HepG2 (cell line): ENCODE data around the gene VSTM4. TPM values are rescaled to one million over a fixed set of nuclear protein-coding genes. Genes with fewer than 3 reads are reported as not detected.

ENCODE experiments used
- ATAC-seq: fragments of 200-7000 bp; cut with Tn5 transposase; 3 replicates; pipeline ENCODE4 v1.9.1; 2020; ENCODE audit warnings: mild to moderate bottlenecking, moderate library complexity
- BruUV-seq: library from RNA; stranded (reverse); fragments of 400-500 nt; replicated peaks from 2 replicates; lab custom pipeline; 2021; lab: Mats Ljungman, UMichigan
- CTCF ChIA-PET: fragments of 300-600 bp; formaldehyde crosslinking; extraction: SDS; loops from one replicate; lab custom pipeline; 2021; ENCODE audit warnings: low total read pairs, inconsistent platforms, low intra/inter-chr PET ratio; lab: Yijun Ruan, JAX
- POLR2A ChIA-PET: fragments of 350-600 bp; sonication (Branson Sonifier 250); formaldehyde crosslinking; loops from one replicate; lab custom pipeline; 2020; ENCODE audit warnings: antibody characterized with exemption, inconsistent platforms; lab: Yijun Ruan, JAX
- DNase-seq: peaks from one replicate; pipeline ENCODE4 v3.0.0-alpha.2; 2015; ENCODE audit warnings: low spot score
- FAIRE-seq: peaks from 3 replicates; lab custom pipeline; 2011; peaks lifted over from hg19 to GRCh38; lab: Jason Lieb, UNC
- H2AFZ ChIP-seq: one replicate; pipeline ENCODE4 v1.6.1; 2011; ENCODE audit warnings: low read length, inconsistent platforms
- H3K27ac ChIP-seq: fragments of 300-600 bp; 3 replicates; pipeline ENCODE4 v1.8.0; 2011; ENCODE audit warnings: mixed run types, mild to moderate bottlenecking, mixed read lengths, low read length, inconsistent platforms; ENCODE audit not compliant: insufficient read depth; ENCODE audit errors: extremely low read length
- H3K27me3 ChIP-seq, 2 experiments: fragments of 200-600 bp in 1 of 2; 2 replicates in 1 of 2; 3 replicates in 1 of 2; pipeline versions ENCODE4 v1.6.0 to v1.8.0; 2011; ENCODE audit warnings: low read length in 2 of 2, mild to moderate bottlenecking in 2 of 2, moderate library complexity in 2 of 2, inconsistent platforms in 1 of 2; ENCODE audit not compliant: insufficient read depth in 2 of 2, control insufficient read depth in 1 of 2
- H3K36me3 ChIP-seq, 2 experiments: fragments of 200-600 bp in 1 of 2; replicated peaks in 1 of 2; 2 replicates in 1 of 2; 3 replicates in 1 of 2; pipeline versions ENCODE4 v1.5.1 to v1.8.0; 2011; ENCODE audit warnings: low read length in 2 of 2, inconsistent platforms in 1 of 2; ENCODE audit not compliant: insufficient read depth in 2 of 2, control insufficient read depth in 1 of 2
- H3K4me1 ChIP-seq: 2 replicates; pipeline ENCODE4 v1.5.1; 2012; ENCODE audit warnings: low read length, inconsistent platforms; ENCODE audit not compliant: insufficient read depth
- H3K4me2 ChIP-seq: 2 replicates; pipeline ENCODE4 v1.6.0; 2011; ENCODE audit warnings: low read depth, low read length, inconsistent platforms
- H3K4me3 ChIP-seq, 3 experiments: fragments of 200-600 bp in 1 of 3; sonication (generic), shearing (Covaris generic) in 1 of 3; replicated peaks in 1 of 3; 2 replicates each; pipeline ENCODE4 v1.5.1; 2011 to 2016; ENCODE audit warnings: low read length in 3 of 3, inconsistent platforms in 2 of 3, low read depth in 2 of 3, mild to moderate bottlenecking in 2 of 3, control low read depth in 1 of 3, mixed read lengths in 1 of 3; ENCODE audit not compliant: insufficient read depth in 1 of 3
- H3K79me2 ChIP-seq: one replicate; pipeline ENCODE4 v1.6.1; 2011; ENCODE audit warnings: low read length, inconsistent platforms; ENCODE audit not compliant: insufficient read depth
- H3K9ac ChIP-seq: 2 replicates; pipeline ENCODE4 v1.6.0; 2011; ENCODE audit warnings: mild to moderate bottlenecking, low read depth, low read length, inconsistent platforms; ENCODE audit not compliant: insufficient read depth
- H3K9me3 ChIP-seq: 2 replicates; pipeline ENCODE4 v1.5.1; 2012; ENCODE audit warnings: mild to moderate bottlenecking, low read length
- H4K20me1 ChIP-seq: 2 replicates; pipeline ENCODE4 v1.6.0; 2011; ENCODE audit warnings: inconsistent platforms, mild to moderate bottlenecking, low read length, moderate library complexity; ENCODE audit not compliant: insufficient read depth
- CCDC6 ChIP-seq: sonication (generic); formaldehyde crosslinking; IDR thresholded peaks from 2 replicates; pipeline ENCODE4 v1.8.1; 2022; ENCODE audit warnings: mild to moderate bottlenecking, missing genetic modification reagents, moderate library complexity
- CHD4 ChIP-seq: fragments of 200-600 bp; sonication (generic); IDR thresholded peaks from 2 replicates; pipeline ENCODE4 v1.7.0; 2017; ENCODE audit warnings: mild to moderate bottlenecking, low read length, borderline replicate concordance
- HNRNPLL ChIP-seq: fragments of 200-400 bp; formaldehyde crosslinking; IDR thresholded peaks from 2 replicates; pipeline ENCODE4 v1.6.1; 2017; ENCODE audit warnings: mild to moderate bottlenecking, low read depth, low read length; ENCODE audit not compliant: poor library complexity, severe bottlenecking
- HOXA3 ChIP-seq: sonication (generic); formaldehyde crosslinking; IDR thresholded peaks from 2 replicates; pipeline ENCODE4 v1.5.0; 2020; ENCODE audit warnings: missing genetic modification reagents
- JARID2 ChIP-seq: sonication (generic); formaldehyde crosslinking; IDR thresholded peaks from 2 replicates; pipeline ENCODE4 v1.8.1; 2023; ENCODE audit warnings: missing genetic modification reagents, inconsistent platforms; ENCODE audit not compliant: insufficient replicate concordance
- KAT7 ChIP-seq: IDR thresholded peaks from 2 replicates; pipeline ENCODE4 v1.6.1; 2018; ENCODE audit warnings: borderline replicate concordance, missing compliant biosample characterization
- PCBP1 ChIP-seq: fragments of 200-400 bp; formaldehyde crosslinking; IDR thresholded peaks from 2 replicates; pipeline ENCODE4 v1.6.1; 2017; ENCODE audit warnings: mild to moderate bottlenecking, low read depth, low read length, borderline replicate concordance
- PHB2 ChIP-seq: fragments of 450-650 bp; IDR thresholded peaks from 2 replicates; pipeline ENCODE4 v1.6.1; 2018; ENCODE audit not compliant: partially characterized antibody
- POLR2G ChIP-seq: fragments of 200-400 bp; formaldehyde crosslinking; IDR thresholded peaks from 2 replicates; pipeline ENCODE4 v1.6.1; 2018; ENCODE audit warnings: mild to moderate bottlenecking, low read depth, low read length, moderate library complexity
- ZNF20 ChIP-seq: sonication (generic); formaldehyde crosslinking; IDR thresholded peaks from 2 replicates; pipeline ENCODE4 v1.4.0; 2020; ENCODE audit warnings: mild to moderate bottlenecking, moderate library complexity, missing genetic modification reagents
- ZNF326 ChIP-seq: sonication (generic); formaldehyde crosslinking; IDR thresholded peaks from 2 replicates; pipeline ENCODE4 v1.4.0; 2020; ENCODE audit warnings: missing genetic modification reagents, borderline replicate concordance
- ZNF333 ChIP-seq: sonication (generic); formaldehyde crosslinking; IDR thresholded peaks from 2 replicates; pipeline ENCODE4 v1.4.0; 2020; ENCODE audit warnings: mild to moderate bottlenecking, missing genetic modification reagents, borderline replicate concordance
- WGBS: methylation state at CpG from one replicate; pipeline ENCODE4 v1.1.6; 2017; ENCODE audit warnings: low lambda C conversion rate; 5-methylcytosine and 5-hydroxymethylcytosine counted together
- in situ Hi-C: cut with HindIII; loops from 2 replicates; pipeline ENCODE4 v1.10.0; 2017; ENCODE audit warnings: low pct_unique_long_range_greater_than_20kb; ENCODE audit not compliant: extremely low pct_ligation_motif_present
- intact Hi-C: fragments of 100-400 bp; cut with micrococcal nuclease; formaldehyde crosslinking; loops from one replicate; pipeline ENCODE4 v1.10.0; 2022; ENCODE audit not compliant: unreplicated experiment
- polyA plus RNA-seq, 8 experiments: library from polyadenylated mRNA; depleted of rRNA in 3 of 8; stranded (reverse) in 7 of 8; unstranded in 1 of 8; fragments of >200 nt; fragmentation: Illumina TruSeq in 4 of 8; extraction: Trizol in 4 of 8; gene quantifications; 2 replicates each; pipeline versions ENCODE4 v1.2.1 to v1.2.3, GENCODE V29; 2011 to 2016; ENCODE audit warnings: low read depth in 4 of 8, missing spikeins in 1 of 8, mixed read lengths in 1 of 8; ENCODE audit not compliant: insufficient read depth in 1 of 8
- total RNA-seq, 5 experiments: library from RNA; depleted of rRNA; stranded (reverse); fragments of >200 nt; fragmentation: Illumina TruSeq; extraction: Trizol; gene quantifications; 2 replicates each; pipeline ENCODE4 v1.2.3, GENCODE V29; 2016; ENCODE audit warnings: low read depth in 1 of 5
- TF ChIP-seq, protein P1 (sequence below): sonication (generic); formaldehyde crosslinking; IDR thresholded peaks from 2 replicates; pipeline ENCODE4 v1.4.0; 2020; ENCODE audit warnings: missing genetic modification reagents
- TF ChIP-seq, protein P2 (sequence below): sonication (generic); formaldehyde crosslinking; IDR thresholded peaks from 2 replicates; pipeline ENCODE4 v1.4.0; 2020; ENCODE audit warnings: missing genetic modification reagents
- TF ChIP-seq, protein P3 (sequence below): sonication (generic); formaldehyde crosslinking; IDR thresholded peaks from 2 replicates; pipeline ENCODE4 v1.5.0; 2020; ENCODE audit warnings: missing genetic modification reagents, mild to moderate bottlenecking, borderline replicate concordance
- TF ChIP-seq, protein P4 (sequence below): sonication (generic); formaldehyde crosslinking; IDR thresholded peaks from 2 replicates; pipeline ENCODE4 v1.4.0; 2020; ENCODE audit warnings: mild to moderate bottlenecking, missing genetic modification reagents
- TF ChIP-seq, protein P5 (sequence below): IDR thresholded peaks from 2 replicates; pipeline ENCODE4 v1.6.1; 2016; ENCODE audit warnings: control low read depth

VSTM4 gene
- total and polyA plus RNA-seq, 2 of the 13 experiments (the other 11 are each of a cell fraction or from before 2014, with no cell fraction given), result not detected

DNA sequence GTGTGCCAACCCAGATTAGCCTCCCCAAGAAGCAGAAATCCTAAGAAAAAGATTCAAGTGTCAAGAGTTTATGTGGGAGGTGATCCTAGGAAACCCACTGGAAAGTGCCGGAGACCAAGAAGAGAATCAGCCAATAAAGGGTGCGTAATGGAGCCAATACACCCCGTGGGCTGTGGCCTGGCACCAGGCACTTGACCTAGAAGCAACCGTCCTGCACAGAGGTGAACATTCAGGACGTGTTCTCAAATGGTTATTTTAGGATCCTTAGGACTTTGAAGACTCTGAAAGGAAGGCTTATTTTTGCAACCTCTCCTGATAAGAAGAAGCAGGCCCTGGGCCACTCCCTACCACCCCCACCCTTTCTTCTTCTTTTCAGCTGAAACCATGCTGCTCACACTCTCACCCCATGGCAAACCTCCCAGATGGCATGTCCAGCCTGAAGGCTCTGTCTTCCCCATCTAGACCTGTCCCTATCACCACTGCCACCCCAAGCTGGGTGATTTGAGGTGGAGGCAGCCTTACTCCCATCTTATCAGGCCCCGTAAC, 46.6 kb downstream of the VSTM4 start:
- POLR2A ChIA-PET, result no interaction called here
- no TSS peak for BruUV-seq

More for the DNA sequence above, 46.6 kb downstream of the VSTM4 start:
- TF ChIP-seq, protein P1, sequence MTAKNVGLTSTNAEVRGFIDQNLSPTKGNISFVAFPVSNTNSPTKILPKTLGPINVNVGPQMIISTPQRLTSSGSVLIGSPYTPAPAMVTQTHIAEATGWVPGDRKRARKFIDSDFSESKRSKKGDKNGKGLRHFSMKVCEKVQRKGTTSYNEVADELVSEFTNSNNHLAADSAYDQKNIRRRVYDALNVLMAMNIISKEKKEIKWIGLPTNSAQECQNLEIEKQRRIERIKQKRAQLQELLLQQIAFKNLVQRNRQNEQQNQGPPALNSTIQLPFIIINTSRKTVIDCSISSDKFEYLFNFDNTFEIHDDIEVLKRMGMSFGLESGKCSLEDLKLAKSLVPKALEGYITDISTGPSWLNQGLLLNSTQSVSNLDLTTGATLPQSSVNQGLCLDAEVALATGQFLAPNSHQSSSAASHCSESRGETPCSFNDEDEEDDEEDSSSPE (CRISPR knock-in tag), result no peak
- TF ChIP-seq HNRNPLL, result no peak
- no peak for TF ChIP-seq ZNF326 (CRISPR knock-in tag)
- TF ChIP-seq, protein P2, sequence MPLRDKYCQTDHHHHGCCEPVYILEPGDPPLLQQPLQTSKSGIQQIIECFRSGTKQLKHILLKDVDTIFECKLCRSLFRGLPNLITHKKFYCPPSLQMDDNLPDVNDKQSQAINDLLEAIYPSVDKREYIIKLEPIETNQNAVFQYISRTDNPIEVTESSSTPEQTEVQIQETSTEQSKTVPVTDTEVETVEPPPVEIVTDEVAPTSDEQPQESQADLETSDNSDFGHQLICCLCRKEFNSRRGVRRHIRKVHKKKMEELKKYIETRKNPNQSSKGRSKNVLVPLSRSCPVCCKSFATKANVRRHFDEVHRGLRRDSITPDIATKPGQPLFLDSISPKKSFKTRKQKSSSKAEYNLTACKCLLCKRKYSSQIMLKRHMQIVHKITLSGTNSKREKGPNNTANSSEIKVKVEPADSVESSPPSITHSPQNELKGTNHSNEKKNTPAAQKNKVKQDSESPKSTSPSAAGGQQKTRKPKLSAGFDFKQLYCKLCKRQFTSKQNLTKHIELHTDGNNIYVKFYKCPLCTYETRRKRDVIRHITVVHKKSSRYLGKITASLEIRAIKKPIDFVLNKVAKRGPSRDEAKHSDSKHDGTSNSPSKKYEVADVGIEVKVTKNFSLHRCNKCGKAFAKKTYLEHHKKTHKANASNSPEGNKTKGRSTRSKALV (CRISPR knock-in tag), result no peak
- TF ChIP-seq CHD4, result no peak
- TF ChIP-seq CCDC6 (CRISPR knock-in tag), result no peak
- TF ChIP-seq HOXA3 (CRISPR knock-in tag), result no peak
- TF ChIP-seq KAT7, result no peak
- no peak for TF ChIP-seq PHB2
- TF ChIP-seq, protein P3, sequence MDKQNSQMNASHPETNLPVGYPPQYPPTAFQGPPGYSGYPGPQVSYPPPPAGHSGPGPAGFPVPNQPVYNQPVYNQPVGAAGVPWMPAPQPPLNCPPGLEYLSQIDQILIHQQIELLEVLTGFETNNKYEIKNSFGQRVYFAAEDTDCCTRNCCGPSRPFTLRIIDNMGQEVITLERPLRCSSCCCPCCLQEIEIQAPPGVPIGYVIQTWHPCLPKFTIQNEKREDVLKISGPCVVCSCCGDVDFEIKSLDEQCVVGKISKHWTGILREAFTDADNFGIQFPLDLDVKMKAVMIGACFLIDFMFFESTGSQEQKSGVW (CRISPR knock-in tag), result no peak
- no peak for TF ChIP-seq ZNF20 (CRISPR knock-in tag)
- TF ChIP-seq ZNF333 (CRISPR knock-in tag), result no peak
- TF ChIP-seq, protein P4, sequence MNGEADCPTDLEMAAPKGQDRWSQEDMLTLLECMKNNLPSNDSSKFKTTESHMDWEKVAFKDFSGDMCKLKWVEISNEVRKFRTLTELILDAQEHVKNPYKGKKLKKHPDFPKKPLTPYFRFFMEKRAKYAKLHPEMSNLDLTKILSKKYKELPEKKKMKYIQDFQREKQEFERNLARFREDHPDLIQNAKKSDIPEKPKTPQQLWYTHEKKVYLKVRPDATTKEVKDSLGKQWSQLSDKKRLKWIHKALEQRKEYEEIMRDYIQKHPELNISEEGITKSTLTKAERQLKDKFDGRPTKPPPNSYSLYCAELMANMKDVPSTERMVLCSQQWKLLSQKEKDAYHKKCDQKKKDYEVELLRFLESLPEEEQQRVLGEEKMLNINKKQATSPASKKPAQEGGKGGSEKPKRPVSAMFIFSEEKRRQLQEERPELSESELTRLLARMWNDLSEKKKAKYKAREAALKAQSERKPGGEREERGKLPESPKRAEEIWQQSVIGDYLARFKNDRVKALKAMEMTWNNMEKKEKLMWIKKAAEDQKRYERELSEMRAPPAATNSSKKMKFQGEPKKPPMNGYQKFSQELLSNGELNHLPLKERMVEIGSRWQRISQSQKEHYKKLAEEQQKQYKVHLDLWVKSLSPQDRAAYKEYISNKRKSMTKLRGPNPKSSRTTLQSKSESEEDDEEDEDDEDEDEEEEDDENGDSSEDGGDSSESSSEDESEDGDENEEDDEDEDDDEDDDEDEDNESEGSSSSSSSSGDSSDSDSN, result no peak
- TF ChIP-seq, protein P5, sequence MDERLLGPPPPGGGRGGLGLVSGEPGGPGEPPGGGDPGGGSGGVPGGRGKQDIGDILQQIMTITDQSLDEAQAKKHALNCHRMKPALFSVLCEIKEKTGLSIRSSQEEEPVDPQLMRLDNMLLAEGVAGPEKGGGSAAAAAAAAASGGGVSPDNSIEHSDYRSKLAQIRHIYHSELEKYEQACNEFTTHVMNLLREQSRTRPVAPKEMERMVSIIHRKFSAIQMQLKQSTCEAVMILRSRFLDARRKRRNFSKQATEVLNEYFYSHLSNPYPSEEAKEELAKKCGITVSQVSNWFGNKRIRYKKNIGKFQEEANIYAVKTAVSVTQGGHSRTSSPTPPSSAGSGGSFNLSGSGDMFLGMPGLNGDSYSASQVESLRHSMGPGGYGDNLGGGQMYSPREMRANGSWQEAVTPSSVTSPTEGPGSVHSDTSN (CRISPR knock-in tag), result no peak
- no peak for TF ChIP-seq POLR2G
- TF ChIP-seq PCBP1, result no peak
- no peak for TF ChIP-seq JARID2 (CRISPR knock-in tag)
- TF ChIP-seq, all 625 proteins: peak for 0
- Histone ChIP-seq H3K27ac (no peak overlapping the region), H3K9me3 (no peaks in the 10 kb centered on the region), H4K20me1 (no peaks in the 10 kb centered on the region), H3K4me1 (no peaks in the 10 kb centered on the region), H2AFZ (no peak overlapping the region), H3K27me3 (no peaks in the 10 kb centered on the region; a peak in 1 of 5 replicates), H3K79me2 (no peaks in the 10 kb centered on the region), H3K4me2 (no peak overlapping the region), H3K4me3 (no peak overlapping the region), H3K36me3 (no peaks in the 10 kb centered on the region), H3K9ac (no peak overlapping the region)
- CTCF ChIA-PET, result no interaction called here
- no peak for ATAC-seq
- FAIRE-seq, result no peak
- DNase-seq, result no peak
- in situ Hi-C loops, result no loop called here
- intact Hi-C loops, result no loop called here
- 23% methylated on average over 6 of the region's 6 CpGs for WGBS
